ENCODE data around the gene UPF1.
"Not testable (repeated sequence)": the region's sequence is repeated elsewhere in the genome, so short reads cannot be mapped to it uniquely, and the experiment has no call there.

Gene UPF1

GRCh38 chr19:18804643-18805042 is 27.1 kb upstream of the UPF1 start:
- no peak for DNase-seq (ENCODE audit: low read depth in 2 of 2)
- H3K4me3 ChIP-seq (replicated peaks in 1 of 2; ENCODE audit: low read depth in 2 of 2, low read length in 2 of 2): no peak overlapping the region
- TF ChIP-seq CTCF (IDR thresholded peaks at IDR 0.05; ENCODE audit: low read depth, low read length): no peak

GRCh38 chr19:18807861-18808331 is 23.9 kb upstream of the UPF1 start:
- no peak for TF ChIP-seq CTCF (IDR thresholded peaks at IDR 0.05; ENCODE audit: low read depth, low read length)
- peak in 1 of 2 donors; percentile 58 for DNase-seq (ENCODE audit: low read depth in 2 of 2)

DNA sequence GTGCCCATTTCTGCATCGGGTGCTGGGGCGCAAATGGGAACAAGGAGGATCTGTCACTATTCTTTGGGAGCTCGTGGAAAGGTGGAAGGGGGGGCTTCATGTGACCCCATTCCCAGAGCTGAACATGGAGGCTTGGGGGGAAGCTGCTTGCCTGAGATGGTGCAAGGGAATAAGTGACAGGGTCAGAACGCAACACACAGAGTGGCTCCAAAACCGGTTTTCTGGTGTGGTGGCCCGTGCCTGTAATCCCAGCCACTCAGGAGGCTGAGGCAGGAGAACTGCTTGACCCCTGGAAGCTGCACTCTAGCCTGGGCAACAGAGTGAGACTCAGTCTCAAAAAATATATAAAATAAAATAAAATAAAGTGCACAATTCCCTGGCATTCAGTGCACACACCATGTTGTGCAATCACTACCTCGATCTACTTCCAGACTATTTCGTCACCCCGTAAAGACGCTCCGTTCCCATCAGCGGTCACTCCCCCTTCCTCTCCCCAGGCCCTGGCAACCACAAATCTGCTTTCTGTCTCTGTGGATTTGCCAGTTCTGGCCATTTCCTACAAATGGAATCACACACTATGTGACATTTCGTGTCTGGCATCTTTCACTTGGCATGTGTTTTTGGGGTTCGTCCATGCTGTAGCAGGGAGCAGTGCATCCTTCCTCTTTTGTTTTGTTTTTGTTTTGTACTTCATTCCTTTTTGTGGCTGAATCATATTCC is 22.4 kb upstream of the UPF1 start:
- DNase-seq (ENCODE audit: low read depth in 2 of 2): peak; percentile 88 to 92
- H3K4me3 ChIP-seq (replicated peaks in 1 of 2; ENCODE audit: low read depth in 2 of 2, low read length in 2 of 2): no peak overlapping the region
- no peak for TF ChIP-seq CTCF (IDR thresholded peaks at IDR 0.05; ENCODE audit: low read depth, low read length)

More at GRCh38 chr19:18807861-18808331, 23.9 kb upstream of the UPF1 start:
- H3K4me3 ChIP-seq (replicated peaks in 1 of 2; ENCODE audit: low read depth in 2 of 2, low read length in 2 of 2): no peak overlapping the region

GRCh38 chr19:18811638-18812037 is 20.1 kb upstream of the UPF1 start:
- not testable (repeated sequence) for DNase-seq (ENCODE audit: low read depth in 2 of 2); H3K4me3 ChIP-seq (replicated peaks in 1 of 2; ENCODE audit: low read depth in 2 of 2, low read length in 2 of 2)

- TF ChIP-seq CTCF (IDR thresholded peaks at IDR 0.05; ENCODE audit: low read depth, low read length): no peak
- peak; percentile 22 to 77 for DNase-seq (ENCODE audit: low read depth in 2 of 2)
- H3K4me3 ChIP-seq (replicated peaks in 1 of 2; ENCODE audit: low read depth in 2 of 2, low read length in 2 of 2): no peak overlapping the region
Observed at GRCh38 chr19:18814063-18814462, 17.7 kb upstream of the UPF1 start.

DNA sequence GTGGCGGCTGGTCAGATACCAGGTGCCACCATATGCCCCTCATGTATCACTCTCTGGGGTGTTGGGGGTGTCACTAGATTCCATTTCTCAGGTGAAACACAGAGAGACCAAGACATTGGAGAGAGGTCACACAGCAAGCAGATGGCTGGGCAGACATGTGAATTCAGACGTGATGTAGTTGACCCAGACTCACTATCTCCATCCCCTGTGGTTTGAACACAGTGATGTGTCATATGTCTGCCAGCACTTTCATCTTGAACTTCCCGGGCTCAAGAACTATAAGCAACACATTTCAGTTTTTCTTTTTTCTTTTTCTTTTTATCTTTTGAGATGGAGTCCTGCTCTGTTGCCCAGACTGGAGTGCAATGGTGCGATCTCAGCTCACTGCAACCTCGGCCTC is 16.1 kb upstream of the UPF1 start:
- no peak for DNase-seq (ENCODE audit: low read depth in 2 of 2)
- TF ChIP-seq CTCF (IDR thresholded peaks at IDR 0.05; ENCODE audit: low read depth, low read length): no peak
- H3K4me3 ChIP-seq (replicated peaks in 1 of 2; ENCODE audit: low read depth in 2 of 2, low read length in 2 of 2): no peak overlapping the region

GRCh38 chr19:18816645-18817044 is 15.1 kb upstream of the UPF1 start:
- not testable (repeated sequence) for H3K4me3 ChIP-seq (replicated peaks in 1 of 2; ENCODE audit: low read depth in 2 of 2, low read length in 2 of 2); DNase-seq (ENCODE audit: low read depth in 2 of 2)

- no peak overlapping the region for H3K4me3 ChIP-seq (replicated peaks in 1 of 2; ENCODE audit: low read depth in 2 of 2, low read length in 2 of 2)
- TF ChIP-seq CTCF (IDR thresholded peaks at IDR 0.05; ENCODE audit: low read depth, low read length): no peak
- no peak for DNase-seq (ENCODE audit: low read depth in 2 of 2)
Observed at GRCh38 chr19:18817574-18817973, 14.2 kb upstream of the UPF1 start.

Data from cardiac fibroblast (primary cell).